IPS-15b (cell line): Measurements from ENCODE around the gene ENTREP1.
"Not testable (repeated sequence)": the region's sequence is repeated elsewhere in the genome, so short reads cannot be mapped to it uniquely, and the experiment has no call there.

Experiments used
- H3K27me3 ChIP-seq: one replicate; pipeline ENCODE4 v1.6.1; 2013; ENCODE audit warnings: low read length; ENCODE audit not compliant: control insufficient read depth, insufficient read depth
- H3K36me3 ChIP-seq: one replicate; pipeline ENCODE4 v1.6.1; 2013; ENCODE audit warnings: low read length; ENCODE audit not compliant: control insufficient read depth, insufficient read depth
- H3K4me1 ChIP-seq: one replicate; pipeline ENCODE4 v1.6.1; 2013; ENCODE audit warnings: mild to moderate bottlenecking, low read length; ENCODE audit not compliant: control insufficient read depth, insufficient read depth
- H3K4me3 ChIP-seq: one replicate; pipeline ENCODE4 v1.5.1; 2013; ENCODE audit warnings: low read depth, low read length
- H3K9ac ChIP-seq: one replicate; pipeline ENCODE4 v1.6.1; 2013; ENCODE audit warnings: low read depth, mild to moderate bottlenecking, low read length
- H3K9me3 ChIP-seq: one replicate; pipeline ENCODE4 v1.6.1; 2013; ENCODE audit warnings: mild to moderate bottlenecking, low read length; ENCODE audit not compliant: control insufficient read depth, insufficient read depth

ENTREP1 gene

DNA sequence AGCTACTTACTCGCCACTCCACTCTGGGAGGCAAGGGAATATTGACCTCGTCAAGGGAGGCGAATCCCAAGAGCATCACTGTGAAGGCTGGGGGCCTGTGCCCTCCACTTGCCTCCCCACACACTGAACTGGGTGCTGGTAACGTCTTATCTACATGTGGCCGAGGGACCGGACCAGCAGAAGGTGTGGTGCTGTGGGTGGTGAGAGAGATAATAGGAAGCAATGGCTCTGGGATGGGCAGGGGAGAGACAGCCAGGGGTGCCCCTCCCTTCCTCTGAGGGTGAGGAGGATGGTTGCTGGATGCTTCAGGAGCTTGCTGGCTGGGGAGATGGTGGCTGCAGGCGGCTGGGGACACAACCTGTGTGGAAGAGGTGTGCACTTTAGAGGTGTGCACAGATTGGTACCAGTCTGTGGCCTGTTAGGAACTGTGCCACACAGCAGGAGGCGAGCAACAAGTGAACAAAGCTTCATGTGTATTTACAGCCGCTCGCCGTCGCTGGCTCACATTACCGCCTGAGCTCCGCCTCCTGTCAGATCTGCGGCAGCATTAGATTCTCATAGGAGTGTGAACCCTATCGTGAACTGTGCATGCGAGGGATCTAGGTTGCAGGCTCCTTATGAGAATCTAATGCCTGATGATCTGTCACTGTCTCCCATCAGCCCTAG, 100.3 kb downstream of the ENTREP1 start:
- Histone ChIP-seq H3K9ac (no peak overlapping the region), H3K27me3 (no peaks in the 10 kb centered on the region), H3K9me3 (no peaks in the 10 kb centered on the region), H3K4me1 (no peaks in the 10 kb centered on the region), H3K4me3 (no peak overlapping the region), H3K36me3 (no peaks in the 10 kb centered on the region)

DNA sequence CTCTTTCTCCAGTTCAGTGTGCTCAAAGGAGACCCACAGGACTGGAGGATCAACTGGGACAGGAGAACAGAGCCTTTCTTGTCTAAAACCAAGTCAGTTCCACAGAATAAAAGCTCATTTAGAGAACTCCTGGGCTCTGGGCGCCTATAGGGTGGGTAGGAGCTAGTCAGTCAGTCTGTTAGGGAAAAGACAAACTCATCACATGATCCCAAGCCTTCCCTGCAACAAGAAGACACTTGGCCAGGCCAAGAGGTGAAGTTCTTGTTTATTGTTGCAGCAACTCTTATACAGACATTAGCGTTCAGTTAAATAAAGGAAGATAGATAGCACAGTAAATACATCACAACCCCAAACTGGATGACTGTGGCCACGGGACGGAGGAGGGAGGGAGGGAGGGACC, 102.3 kb downstream of the ENTREP1 start:
- Histone ChIP-seq H3K27me3 (no peaks in the 10 kb centered on the region), H3K9me3 (no peaks in the 10 kb centered on the region), H3K9ac (no peak overlapping the region), H3K36me3 (no peaks in the 10 kb centered on the region), H3K4me1 (no peaks in the 10 kb centered on the region), H3K4me3 (no peak overlapping the region)

DNA sequence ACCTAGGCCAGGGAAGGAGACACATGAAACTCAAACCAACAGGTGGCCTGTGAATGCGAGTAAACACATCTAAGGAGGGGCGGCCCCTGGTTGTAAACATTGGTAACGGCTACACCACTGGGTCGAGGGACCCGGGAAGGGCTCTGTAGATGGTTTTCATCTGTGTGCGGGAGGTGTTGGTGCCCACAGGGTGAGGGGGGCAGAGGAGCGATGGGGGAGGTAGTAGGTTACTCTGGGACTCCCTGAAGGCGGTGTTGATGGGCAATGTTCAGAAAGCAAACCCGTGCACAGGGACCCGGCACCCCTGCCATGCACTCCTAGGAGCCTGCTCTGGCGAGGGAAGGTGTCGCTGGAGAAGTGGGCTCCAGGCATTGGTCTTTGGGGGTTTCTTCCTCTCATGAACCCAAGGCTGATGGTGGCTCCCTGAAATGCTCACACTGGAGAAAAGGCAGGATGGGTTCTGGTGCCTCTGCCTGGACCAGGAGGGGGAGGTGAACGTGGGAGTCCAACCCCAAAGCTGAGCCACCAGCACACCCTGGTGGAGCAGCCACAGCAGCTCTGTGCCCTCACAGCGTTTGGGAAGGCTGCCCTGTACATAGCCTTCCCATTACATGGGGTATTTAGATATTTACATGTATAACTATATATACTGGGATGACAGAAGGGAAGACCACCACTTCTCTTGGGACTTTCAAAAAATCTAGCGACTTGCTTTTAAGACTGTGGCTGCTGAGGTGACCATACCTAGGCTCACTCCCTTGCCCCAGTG, 103.2 kb downstream of the ENTREP1 start:
- no peaks in the 10 kb centered on the region for H3K4me1 ChIP-seq
- no peaks in the 10 kb centered on the region for H3K9me3 ChIP-seq
- H3K9ac ChIP-seq, result no peak overlapping the region
- no peak overlapping the region for H3K4me3 ChIP-seq
- no peaks in the 10 kb centered on the region for H3K27me3 ChIP-seq
- H3K36me3 ChIP-seq, result no peaks in the 10 kb centered on the region

DNA sequence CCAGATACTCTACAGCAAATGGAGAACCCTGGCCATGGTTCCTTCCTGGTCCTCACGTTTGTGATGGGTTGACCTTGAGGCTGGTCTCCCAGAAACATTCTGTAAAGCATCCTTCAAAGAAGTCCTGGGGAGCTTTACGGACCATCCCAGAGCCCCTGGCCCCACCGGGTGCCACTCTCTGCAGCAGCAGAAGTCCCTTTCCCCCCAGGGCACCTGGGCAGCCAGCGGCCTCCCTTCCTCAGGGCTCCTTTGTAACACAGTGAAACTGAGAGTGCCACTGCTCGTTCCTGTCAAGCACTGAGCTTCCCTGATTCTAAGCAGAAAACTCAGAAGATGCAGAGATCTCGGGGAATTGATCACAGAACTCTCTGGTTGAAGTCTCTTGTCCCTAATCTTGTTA, 104.3 kb downstream of the ENTREP1 start:
- Histone ChIP-seq H3K9ac (no peak overlapping the region), H3K27me3 (no peaks in the 10 kb centered on the region), H3K36me3 (no peaks in the 10 kb centered on the region), H3K9me3 (no peaks in the 10 kb centered on the region), H3K4me1 (no peaks in the 10 kb centered on the region), H3K4me3 (no peak overlapping the region)

DNA sequence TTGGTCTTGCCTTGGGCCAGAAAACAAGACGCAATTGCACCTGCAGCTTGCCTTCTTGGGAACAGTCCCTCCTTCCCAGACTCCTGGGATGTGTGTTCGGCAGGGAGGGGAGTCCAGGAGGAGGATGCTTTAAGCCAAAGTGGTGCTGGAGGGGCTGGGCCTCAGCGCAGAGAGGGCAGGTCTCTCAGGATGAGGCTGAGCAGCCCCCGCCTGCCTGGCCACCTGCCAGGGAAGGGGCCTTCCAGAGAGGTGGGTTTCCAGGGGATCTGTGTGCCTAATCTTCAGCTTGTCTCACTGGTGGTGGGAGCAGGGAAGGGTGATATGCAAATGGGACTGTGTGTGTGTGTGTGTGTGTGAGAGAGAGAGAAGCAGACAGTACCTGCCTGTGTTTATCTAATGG, 105.2 kb downstream of the ENTREP1 start:
- Histone ChIP-seq H3K27me3 (no peaks in the 10 kb centered on the region), H3K9ac (no peak overlapping the region), H3K4me1 (no peaks in the 10 kb centered on the region), H3K9me3 (no peaks in the 10 kb centered on the region), H3K4me3 (no peak overlapping the region), H3K36me3 (no peaks in the 10 kb centered on the region)

DNA sequence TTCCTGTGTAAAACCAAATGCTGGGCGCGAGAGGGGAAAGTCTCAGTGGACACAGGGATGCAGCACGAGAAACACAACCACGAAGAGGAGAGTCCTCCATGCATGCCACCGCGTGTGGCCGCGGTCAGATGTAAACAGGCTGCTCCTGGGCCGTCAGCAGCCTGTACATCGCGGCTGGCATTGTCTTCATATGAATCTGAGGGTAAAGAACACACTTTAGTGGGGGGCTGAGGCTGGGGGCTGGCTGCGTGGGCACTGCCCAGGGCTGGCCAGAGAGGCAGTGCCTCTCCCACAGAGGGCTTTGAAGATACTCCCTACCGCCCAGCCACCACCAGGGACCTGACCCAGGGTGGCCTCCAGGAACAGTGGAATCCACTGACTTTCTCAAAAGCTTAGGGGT, 106.2 kb downstream of the ENTREP1 start:
- no peaks in the 10 kb centered on the region for H3K27me3 ChIP-seq
- no peak overlapping the region for H3K9ac ChIP-seq
- H3K4me1 ChIP-seq, result no peaks in the 10 kb centered on the region
- H3K4me3 ChIP-seq, result no peak overlapping the region
- no peaks in the 10 kb centered on the region for H3K9me3 ChIP-seq
- no peaks in the 10 kb centered on the region for H3K36me3 ChIP-seq

DNA sequence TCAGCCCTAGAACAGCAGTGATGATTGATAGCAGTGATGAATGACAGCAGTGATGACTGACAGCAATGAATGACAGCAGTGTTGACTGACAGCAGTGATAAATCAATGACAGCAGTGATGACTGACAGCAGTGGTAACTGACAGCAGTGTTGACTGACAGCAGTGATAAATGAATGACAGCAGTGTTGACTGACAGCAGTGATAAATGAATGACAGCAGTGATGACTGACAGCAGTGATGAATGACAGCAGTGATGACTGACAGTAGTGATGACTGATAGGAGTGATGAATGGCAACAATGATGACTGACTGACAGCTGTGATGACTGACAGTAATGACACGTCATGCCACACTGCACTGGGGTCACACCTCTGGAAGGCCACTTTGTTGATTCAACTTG, 106.8 kb downstream of the ENTREP1 start:
- no peaks in the 10 kb centered on the region for H3K9me3 ChIP-seq
- H3K9ac ChIP-seq, result no peak overlapping the region
- no peak overlapping the region for H3K4me3 ChIP-seq
- H3K36me3 ChIP-seq, result no peaks in the 10 kb centered on the region
- H3K4me1 ChIP-seq, result no peaks in the 10 kb centered on the region
- H3K27me3 ChIP-seq, result no peaks in the 10 kb centered on the region

DNA sequence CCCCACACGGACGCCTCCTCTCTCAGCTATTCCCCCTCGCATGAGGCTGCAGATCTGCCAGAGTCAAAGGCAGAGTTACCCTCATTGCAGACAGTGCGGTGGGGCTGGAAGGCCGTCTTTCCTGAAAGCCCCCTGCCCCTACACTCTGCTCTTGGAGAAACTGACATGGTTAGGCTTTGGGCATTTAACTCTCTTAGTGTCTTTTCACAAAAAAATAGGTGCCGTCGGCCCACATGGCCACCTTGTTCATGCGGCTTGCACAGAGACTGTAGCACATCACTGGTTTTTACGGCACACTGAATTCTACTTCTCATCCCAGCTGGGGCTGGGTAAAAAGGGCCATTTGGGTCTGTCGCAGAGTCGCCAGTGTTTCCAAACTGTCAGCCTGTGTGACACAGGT, 107.6 kb downstream of the ENTREP1 start:
- no peaks in the 10 kb centered on the region for H3K27me3 ChIP-seq
- H3K4me3 ChIP-seq, result no peak overlapping the region
- H3K36me3 ChIP-seq, result no peaks in the 10 kb centered on the region
- no peaks in the 10 kb centered on the region for H3K9me3 ChIP-seq
- H3K9ac ChIP-seq, result no peak overlapping the region
- H3K4me1 ChIP-seq, result no peaks in the 10 kb centered on the region

DNA sequence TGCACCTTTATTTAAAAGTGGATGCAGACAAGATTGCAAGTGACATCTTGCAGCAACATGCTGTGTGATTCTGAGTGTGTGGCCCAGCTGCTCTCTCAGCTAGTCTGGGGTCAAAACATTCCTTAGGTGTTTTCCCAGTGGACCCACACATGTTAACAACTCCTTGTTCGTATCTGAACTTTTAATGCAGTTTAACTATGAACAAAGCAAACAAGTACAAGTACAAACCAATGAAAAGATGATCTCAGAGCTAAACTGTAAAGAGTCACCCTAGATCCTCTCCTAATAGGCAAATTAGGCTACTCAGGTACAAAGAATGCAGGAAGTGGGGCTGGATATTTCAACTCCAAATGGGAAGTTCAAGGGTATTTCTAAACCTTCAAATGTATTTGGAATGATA, 108.4 kb downstream of the ENTREP1 start:
- no peak overlapping the region for H3K4me3 ChIP-seq
- no peaks in the 10 kb centered on the region for H3K36me3 ChIP-seq

DNA sequence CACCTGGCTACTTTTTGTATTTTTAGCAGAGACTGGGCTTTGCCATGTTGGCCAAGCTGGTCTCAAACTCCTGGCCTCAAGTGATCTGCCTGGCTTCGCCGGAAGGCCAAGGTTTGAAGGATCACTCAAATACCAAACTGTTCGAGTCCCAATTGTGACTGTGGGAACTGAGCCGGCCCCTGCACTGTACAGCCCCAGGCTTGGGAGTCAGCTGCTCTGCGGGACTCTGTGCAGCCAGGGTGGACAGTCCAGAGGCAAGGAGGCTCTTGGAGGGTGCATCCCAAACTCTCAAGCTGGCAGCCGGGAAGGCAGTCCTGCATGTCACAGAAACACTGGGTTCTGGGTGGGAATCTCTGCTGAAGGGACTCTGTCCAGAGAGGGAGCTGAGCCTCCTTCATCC, 109.0 kb downstream of the ENTREP1 start:
- H3K9me3 ChIP-seq, result no peaks in the 10 kb centered on the region

More for the DNA sequence above, 108.4 kb downstream of the ENTREP1 start:
- no peaks in the 10 kb centered on the region for H3K4me1 ChIP-seq
- H3K9ac ChIP-seq, result no peak overlapping the region
- no peaks in the 10 kb centered on the region for H3K27me3 ChIP-seq
- H3K9me3 ChIP-seq, result no peaks in the 10 kb centered on the region

DNA sequence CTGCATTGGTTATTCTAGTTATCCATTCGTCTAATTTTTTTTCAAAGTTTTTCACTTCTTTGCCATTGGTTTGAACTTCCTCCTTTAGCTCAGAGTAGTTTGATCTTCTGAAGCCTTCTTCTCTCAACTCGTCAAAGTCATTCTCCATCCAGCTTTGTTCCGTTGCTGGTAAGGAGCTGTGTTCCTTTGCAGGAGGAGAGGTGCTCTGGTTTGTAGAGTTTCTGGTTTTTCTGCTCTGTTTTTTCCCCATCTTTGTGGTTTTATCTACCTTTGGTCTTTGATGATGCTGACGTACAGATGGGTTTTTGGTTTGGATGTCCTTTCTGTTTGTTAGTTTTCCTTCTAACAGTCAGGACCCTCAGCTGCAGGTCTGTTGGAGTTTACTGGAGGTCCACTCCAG, 114.6 kb downstream of the ENTREP1 start:
- H3K4me3 ChIP-seq, H3K4me1 ChIP-seq, H3K9me3 ChIP-seq, H3K36me3 ChIP-seq, H3K9ac ChIP-seq, H3K27me3 ChIP-seq: not testable (repeated sequence)

More for the DNA sequence above, 109.0 kb downstream of the ENTREP1 start:
- H3K27me3 ChIP-seq, result no peaks in the 10 kb centered on the region
- H3K36me3 ChIP-seq, result no peaks in the 10 kb centered on the region
- no peaks in the 10 kb centered on the region for H3K4me1 ChIP-seq
- no peak overlapping the region for H3K9ac ChIP-seq
- no peak overlapping the region for H3K4me3 ChIP-seq

DNA sequence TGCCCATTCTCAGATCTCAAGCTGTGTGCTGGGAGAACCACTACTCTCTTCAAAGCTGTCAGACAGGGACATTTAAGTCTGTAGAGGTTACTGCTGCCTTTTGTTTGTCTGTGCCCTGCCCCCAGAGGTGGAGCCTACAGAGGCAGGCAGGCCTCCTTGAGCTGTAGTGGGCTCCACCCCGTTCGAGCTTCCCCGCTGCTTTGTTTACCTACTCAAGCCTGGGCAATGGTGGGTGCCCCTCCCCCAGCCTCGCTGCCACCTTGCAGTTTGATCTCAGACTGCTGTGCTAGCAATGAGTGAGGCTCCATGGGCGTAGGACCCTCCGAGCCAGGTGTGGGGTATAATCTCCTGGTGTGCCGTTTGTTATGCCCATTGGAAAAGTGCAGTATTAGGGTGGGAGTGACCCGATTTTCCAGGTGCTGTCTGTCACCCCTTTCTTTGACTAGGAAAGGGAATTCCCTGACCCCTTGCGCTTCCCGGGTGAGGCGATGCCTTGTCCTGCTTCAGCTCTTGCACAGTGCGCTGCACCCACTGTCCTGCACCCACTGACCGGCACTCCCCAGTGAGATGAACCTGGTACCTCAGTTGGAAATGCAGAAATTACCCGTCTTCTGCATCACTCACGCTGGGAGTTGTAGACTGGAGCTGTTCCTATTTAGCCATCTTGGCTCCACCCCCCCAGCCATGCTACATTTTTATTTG, 115.4 kb downstream of the ENTREP1 start:
- not testable (repeated sequence) for H3K4me1 ChIP-seq, H3K27me3 ChIP-seq, H3K36me3 ChIP-seq, H3K9me3 ChIP-seq, H3K9ac ChIP-seq, H3K4me3 ChIP-seq
